ENCODE results near the gene RPGRIP1.
A peak's percentile ranks its signal among the peaks of the same experiment; 100 is the strongest.

RPGRIP1 gene

DNA sequence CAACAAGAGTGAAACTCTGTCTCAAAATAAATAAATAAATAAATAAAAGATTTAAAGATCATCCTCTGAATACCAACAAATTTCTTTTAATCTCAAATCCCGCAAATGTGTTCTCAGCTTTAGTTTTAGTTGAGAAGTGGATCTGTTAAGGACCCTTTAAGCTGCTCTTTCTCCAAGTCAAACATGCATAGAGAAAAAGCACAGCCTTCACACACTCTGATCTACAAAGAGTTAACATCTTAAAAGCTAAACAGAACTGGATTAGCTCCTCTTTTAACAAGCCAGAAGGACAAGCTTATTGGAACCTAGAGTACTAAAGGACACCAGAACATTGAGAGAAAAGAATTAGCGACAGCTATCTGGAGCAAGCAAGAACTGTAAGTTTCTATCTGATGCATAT lies at the start of gene RPGRIP1:
TSS of gene RPGRIP1 (plus strand) at position 301 of the 400 bp plus-strand sequence. CDS start 7,894 bp downstream, outside the sequence.
- no peaks in the 10 kb centered on the region for H4K20me1 ChIP-seq (ENCODE audit: insufficient read depth, low read length)
- H2AFZ ChIP-seq (ENCODE audit: low read depth, low read length) = no peak within 1 kb of the TSS
- no peaks in the 10 kb centered on the region for H3K79me2 ChIP-seq (ENCODE audit: insufficient read depth, low read length)
- H3K36me3 ChIP-seq (ENCODE audit: insufficient read depth, low read length) = no peaks in the 10 kb centered on the region
- peaks cover 21% of the 10 kb centered on the region for H3K4me1 ChIP-seq (ENCODE audit: insufficient read depth, low read length)
- TF ChIP-seq EZH2 (IDR thresholded peaks at IDR 0.05; ENCODE audit: borderline replicate concordance, low read depth, low read length, severe bottlenecking) = no peak
- no peak within 1 kb of the TSS for H3K4me3 ChIP-seq (ENCODE audit: low read depth in 1 of 2, low read length in 2 of 2)
- no peak within 1 kb of the TSS for H3K4me2 ChIP-seq (ENCODE audit: insufficient read depth, low read length)
- no peak for DNase-seq
- ATAC-seq (ENCODE audit: insufficient read depth, low read depth) = no peak
- H3K27me3 ChIP-seq (ENCODE audit: insufficient read depth, low read length, poor library complexity) = no peaks in the 10 kb centered on the region
- no peaks in the 10 kb centered on the region for H3K9me3 ChIP-seq (ENCODE audit: insufficient read depth, low read length, severe bottlenecking)
- no peak within 1 kb of the TSS for H3K27ac ChIP-seq (ENCODE audit: low read length)
- no peak within 1 kb of the TSS for H3K9ac ChIP-seq (ENCODE audit: low read depth, low read length)

DNA sequence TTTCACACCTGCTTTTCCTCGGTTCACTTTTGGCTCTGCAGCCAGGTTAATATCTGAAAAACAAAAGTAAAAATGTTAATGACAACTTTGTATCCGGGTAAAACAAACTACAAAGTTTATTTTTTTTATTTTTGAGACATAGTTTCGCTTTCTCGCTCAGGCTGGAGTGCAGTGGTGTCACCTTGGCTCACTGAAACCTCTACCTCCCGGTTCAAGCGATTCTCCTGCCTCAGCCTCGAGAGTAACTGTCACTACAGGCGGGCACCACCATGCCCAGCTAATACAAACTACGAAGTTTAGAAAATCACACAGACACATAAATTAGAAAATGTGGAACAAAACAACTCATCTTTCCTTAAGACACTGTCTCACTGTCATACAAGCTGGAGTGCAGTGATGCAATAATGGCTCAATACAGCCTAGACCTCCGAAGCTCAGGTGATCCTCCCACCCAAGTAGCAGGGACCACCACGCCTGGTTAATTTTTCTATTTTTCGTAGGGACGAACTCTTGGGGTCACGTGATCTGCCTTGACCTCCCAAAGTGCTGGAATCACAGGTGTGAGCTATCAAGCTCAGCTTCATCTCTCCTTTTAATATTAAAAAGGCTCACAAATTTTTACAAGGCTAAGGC lies 48.7 kb upstream of the RPGRIP1 start:
- no peak for TF ChIP-seq EZH2 (IDR thresholded peaks at IDR 0.05; ENCODE audit: borderline replicate concordance, low read depth, low read length, severe bottlenecking)
- TF ChIP-seq, protein P1, sequence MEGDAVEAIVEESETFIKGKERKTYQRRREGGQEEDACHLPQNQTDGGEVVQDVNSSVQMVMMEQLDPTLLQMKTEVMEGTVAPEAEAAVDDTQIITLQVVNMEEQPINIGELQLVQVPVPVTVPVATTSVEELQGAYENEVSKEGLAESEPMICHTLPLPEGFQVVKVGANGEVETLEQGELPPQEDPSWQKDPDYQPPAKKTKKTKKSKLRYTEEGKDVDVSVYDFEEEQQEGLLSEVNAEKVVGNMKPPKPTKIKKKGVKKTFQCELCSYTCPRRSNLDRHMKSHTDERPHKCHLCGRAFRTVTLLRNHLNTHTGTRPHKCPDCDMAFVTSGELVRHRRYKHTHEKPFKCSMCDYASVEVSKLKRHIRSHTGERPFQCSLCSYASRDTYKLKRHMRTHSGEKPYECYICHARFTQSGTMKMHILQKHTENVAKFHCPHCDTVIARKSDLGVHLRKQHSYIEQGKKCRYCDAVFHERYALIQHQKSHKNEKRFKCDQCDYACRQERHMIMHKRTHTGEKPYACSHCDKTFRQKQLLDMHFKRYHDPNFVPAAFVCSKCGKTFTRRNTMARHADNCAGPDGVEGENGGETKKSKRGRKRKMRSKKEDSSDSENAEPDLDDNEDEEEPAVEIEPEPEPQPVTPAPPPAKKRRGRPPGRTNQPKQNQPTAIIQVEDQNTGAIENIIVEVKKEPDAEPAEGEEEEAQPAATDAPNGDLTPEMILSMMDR (IDR thresholded peaks at IDR 0.05; ENCODE audit: borderline replicate concordance, extremely low read depth, low read length, poor library complexity, severe bottlenecking) = no peak
- Histone ChIP-seq H2AFZ (ENCODE audit: low read depth, low read length) (no peak overlapping the region), H3K4me2 (ENCODE audit: insufficient read depth, low read length) (no peak overlapping the region), H3K9ac (ENCODE audit: low read depth, low read length) (no peak overlapping the region), H3K36me3 (ENCODE audit: insufficient read depth, low read length) (peaks cover 100% of the 10 kb centered on the region), H4K20me1 (ENCODE audit: insufficient read depth, low read length) (peaks cover 93% of the 10 kb centered on the region), H3K79me2 (ENCODE audit: insufficient read depth, low read length) (peaks cover 100% of the 10 kb centered on the region), H3K27ac (ENCODE audit: low read length) (no peak overlapping the region), H3K9me3 (ENCODE audit: insufficient read depth, low read length, severe bottlenecking) (no peaks in the 10 kb centered on the region), H3K4me3 (ENCODE audit: low read depth in 1 of 2, low read length in 2 of 2) (no peak overlapping the region), H3K27me3 (ENCODE audit: insufficient read depth, low read length, poor library complexity) (no peaks in the 10 kb centered on the region), H3K4me1 (ENCODE audit: insufficient read depth, low read length) (peaks cover 5% of the 10 kb centered on the region; the same call in 1 of the 2 replicates)
- ATAC-seq (ENCODE audit: insufficient read depth, low read depth) = no peak
- no peak for DNase-seq

DNA sequence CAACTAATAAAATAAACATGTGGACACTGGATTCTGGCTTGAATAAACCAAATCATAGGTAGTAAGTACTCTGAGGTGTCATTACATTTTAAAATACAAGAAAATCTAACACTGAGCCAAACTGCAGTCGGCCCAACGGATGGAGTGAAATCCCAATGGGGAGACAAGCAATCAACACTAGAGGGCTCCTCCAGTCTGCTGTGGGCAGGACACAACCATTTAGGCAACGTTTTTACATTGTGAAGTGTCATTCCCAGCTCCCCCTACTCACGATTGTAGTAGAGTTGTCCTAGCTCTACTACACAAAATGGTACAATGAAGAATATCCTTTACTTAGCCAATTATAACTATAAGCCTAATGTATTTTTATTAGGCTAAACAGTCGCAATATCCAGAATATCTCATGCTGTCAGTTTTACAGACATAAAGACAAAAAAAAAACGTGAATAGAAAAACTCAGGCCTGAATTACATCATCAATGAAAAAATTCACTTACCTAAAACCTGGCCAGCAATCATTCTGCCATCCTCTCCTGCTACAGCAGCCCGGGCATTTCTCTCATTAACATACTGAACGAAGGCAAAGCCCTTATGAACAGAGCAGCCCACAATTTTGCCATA lies 46.3 kb upstream of the RPGRIP1 start:
- ATAC-seq (ENCODE audit: insufficient read depth, low read depth) (no peak; the same call in 2 of the 3 replicates), DNase-seq (no peak)
- Histone ChIP-seq H3K79me2 (ENCODE audit: insufficient read depth, low read length) (peaks cover 100% of the 10 kb centered on the region), H3K4me3 (ENCODE audit: low read depth in 1 of 2, low read length in 2 of 2) (no peak overlapping the region), H4K20me1 (ENCODE audit: insufficient read depth, low read length) (peaks cover 97% of the 10 kb centered on the region), H3K36me3 (ENCODE audit: insufficient read depth, low read length) (peaks cover 100% of the 10 kb centered on the region), H2AFZ (ENCODE audit: low read depth, low read length) (no peak overlapping the region), H3K9ac (ENCODE audit: low read depth, low read length) (no peak overlapping the region), H3K4me1 (ENCODE audit: insufficient read depth, low read length) (peaks cover 5% of the 10 kb centered on the region; the same call in 1 of the 2 replicates), H3K9me3 (ENCODE audit: insufficient read depth, low read length, severe bottlenecking) (no peaks in the 10 kb centered on the region), H3K27me3 (ENCODE audit: insufficient read depth, low read length, poor library complexity) (no peaks in the 10 kb centered on the region), H3K27ac (ENCODE audit: low read length) (no peak overlapping the region), H3K4me2 (ENCODE audit: insufficient read depth, low read length) (no peak overlapping the region)
- TF ChIP-seq EZH2 (IDR thresholded peaks at IDR 0.05; ENCODE audit: borderline replicate concordance, low read depth, low read length, severe bottlenecking) = no peak
- TF ChIP-seq, protein P1 (IDR thresholded peaks at IDR 0.05; ENCODE audit: borderline replicate concordance, extremely low read depth, low read length, poor library complexity, severe bottlenecking) = peak; percentile 31

DNA sequence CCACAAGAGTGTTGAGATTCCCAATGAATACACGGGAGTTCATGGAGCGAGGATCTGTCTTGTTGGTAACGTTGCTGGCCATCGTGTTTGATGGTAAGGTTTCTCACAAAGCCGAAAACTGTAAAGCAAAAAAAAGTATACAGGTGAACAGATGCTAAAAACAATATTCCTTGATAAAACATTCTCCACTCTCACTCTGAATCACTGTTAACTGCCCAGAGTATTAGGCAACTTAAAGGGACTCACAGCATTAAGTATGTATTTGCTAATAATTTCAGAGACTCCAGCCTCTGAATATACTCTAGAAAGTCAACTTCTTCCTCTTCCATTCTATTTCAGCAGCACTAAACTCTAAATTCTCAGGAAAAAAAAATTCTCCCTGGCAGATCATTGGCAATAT lies 45.8 kb upstream of the RPGRIP1 start:
- DNase-seq (no peak), ATAC-seq (ENCODE audit: insufficient read depth, low read depth) (no peak)
- Histone ChIP-seq H3K27me3 (ENCODE audit: insufficient read depth, low read length, poor library complexity) (no peaks in the 10 kb centered on the region), H3K27ac (ENCODE audit: low read length) (no peak overlapping the region), H4K20me1 (ENCODE audit: insufficient read depth, low read length) (peaks cover 97% of the 10 kb centered on the region), H3K4me1 (ENCODE audit: insufficient read depth, low read length) (peaks cover 5% of the 10 kb centered on the region; the same call in 1 of the 2 replicates), H3K9ac (ENCODE audit: low read depth, low read length) (no peak overlapping the region), H3K9me3 (ENCODE audit: insufficient read depth, low read length, severe bottlenecking) (no peaks in the 10 kb centered on the region), H3K36me3 (ENCODE audit: insufficient read depth, low read length) (peaks cover 100% of the 10 kb centered on the region), H3K4me2 (ENCODE audit: insufficient read depth, low read length) (no peak overlapping the region), H3K4me3 (ENCODE audit: low read depth in 1 of 2, low read length in 2 of 2) (no peak overlapping the region), H2AFZ (ENCODE audit: low read depth, low read length) (no peak overlapping the region), H3K79me2 (ENCODE audit: insufficient read depth, low read length) (peaks cover 100% of the 10 kb centered on the region)
- no peak for TF ChIP-seq EZH2 (IDR thresholded peaks at IDR 0.05; ENCODE audit: borderline replicate concordance, low read depth, low read length, severe bottlenecking)
- TF ChIP-seq, protein P1 (IDR thresholded peaks at IDR 0.05; ENCODE audit: borderline replicate concordance, extremely low read depth, low read length, poor library complexity, severe bottlenecking) = no peak

Measured in DND-41 (cell line).